Trophoblast cell (in vitro differentiated cells and primary cell): Measurements from ENCODE around the gene SCYGR2.

ENCODE experiments used
- DNase-seq, 2 donors: peaks; one replicate each; pipeline ENCODE4 v3.0.0-alpha.2; 2016
- H2AFZ ChIP-seq: 2 replicates; pipeline ENCODE4 v1.6.1; 2013; ENCODE audit warnings: low read length, moderate library complexity, mild to moderate bottlenecking; ENCODE audit not compliant: insufficient read depth, poor library complexity
- H2AK5ac ChIP-seq: 2 replicates; pipeline ENCODE4 v1.6.1; 2013; ENCODE audit warnings: mild to moderate bottlenecking, low read length
- H2BK120ac ChIP-seq: 2 replicates; pipeline ENCODE4 v1.6.1; 2013; ENCODE audit warnings: low read length, mild to moderate bottlenecking, moderate library complexity; ENCODE audit not compliant: insufficient read depth, poor library complexity
- H2BK12ac ChIP-seq: 2 replicates; pipeline ENCODE4 v1.6.1; 2013; ENCODE audit warnings: mild to moderate bottlenecking, low read length, moderate library complexity
- H2BK5ac ChIP-seq: 2 replicates; pipeline ENCODE4 v1.6.1; 2013; ENCODE audit warnings: low read length, low read depth, moderate library complexity, mild to moderate bottlenecking; ENCODE audit not compliant: poor library complexity
- H3K14ac ChIP-seq: 2 replicates; pipeline ENCODE4 v1.6.1; 2013; ENCODE audit warnings: mild to moderate bottlenecking, low read length
- H3K18ac ChIP-seq: 2 replicates; pipeline ENCODE4 v1.6.1; 2013; ENCODE audit warnings: mild to moderate bottlenecking, low read length
- H3K23ac ChIP-seq: 2 replicates; pipeline ENCODE4 v1.6.1; 2013; ENCODE audit warnings: low read length
- H3K27ac ChIP-seq: 2 replicates; pipeline ENCODE4 v1.5.1; 2013; ENCODE audit warnings: low read depth, mild to moderate bottlenecking, inconsistent platforms, low read length, moderate library complexity
- H3K27me3 ChIP-seq: 2 replicates; pipeline ENCODE4 v1.6.1; 2013; ENCODE audit warnings: inconsistent platforms, mild to moderate bottlenecking, low read length, moderate library complexity; ENCODE audit not compliant: insufficient read depth
- H3K36me3 ChIP-seq, 2 experiments: 1 replicate in 1 of 2; 2 replicates in 1 of 2; pipeline ENCODE4 v1.6.1; 2013; ENCODE audit warnings: low read length in 2 of 2, mild to moderate bottlenecking in 2 of 2, moderate library complexity in 1 of 2; ENCODE audit not compliant: insufficient read depth in 2 of 2, control insufficient read depth in 1 of 2
- H3K4ac ChIP-seq: 2 replicates; pipeline ENCODE4 v1.6.1; 2013; ENCODE audit warnings: low read depth, mild to moderate bottlenecking, low read length, moderate library complexity
- H3K4me1 ChIP-seq, 2 experiments: 1 replicate in 1 of 2; 2 replicates in 1 of 2; pipeline ENCODE4 v1.6.1; 2013; ENCODE audit warnings: low read length in 2 of 2, mild to moderate bottlenecking in 2 of 2, moderate library complexity in 1 of 2; ENCODE audit not compliant: insufficient read depth in 2 of 2, control insufficient read depth in 1 of 2
- H3K4me2 ChIP-seq: 2 replicates; pipeline ENCODE4 v1.6.1; 2013; ENCODE audit warnings: inconsistent platforms, mild to moderate bottlenecking, low read length, moderate library complexity
- H3K4me3 ChIP-seq: 2 replicates; pipeline ENCODE4 v1.5.1; 2013; ENCODE audit warnings: mild to moderate bottlenecking, low read depth, low read length, inconsistent platforms
- H3K79me1 ChIP-seq: one replicate; pipeline ENCODE4 v1.6.1; 2013; ENCODE audit warnings: low read length
- H3K79me2 ChIP-seq: 2 replicates; pipeline ENCODE4 v1.6.1; 2013; ENCODE audit warnings: low read length, mild to moderate bottlenecking; ENCODE audit not compliant: control insufficient read depth, insufficient read depth, poor library complexity
- H3K9ac ChIP-seq: 2 replicates; pipeline ENCODE4 v1.6.1; 2013; ENCODE audit warnings: mild to moderate bottlenecking, low read length
- H3K9me3 ChIP-seq: 2 replicates; pipeline ENCODE4 v1.6.1; 2013; ENCODE audit warnings: low read depth, mild to moderate bottlenecking, control low read depth, inconsistent platforms, low read length; ENCODE audit not compliant: insufficient read depth
- H4K12ac ChIP-seq: 2 replicates; pipeline ENCODE4 v1.6.1; 2013; ENCODE audit warnings: low read depth, mild to moderate bottlenecking, low read length, moderate library complexity
- H4K8ac ChIP-seq: 2 replicates; pipeline ENCODE4 v1.6.1; 2013; ENCODE audit warnings: low read depth, mild to moderate bottlenecking, low read length, moderate library complexity
- H4K91ac ChIP-seq: one replicate; pipeline ENCODE4 v1.6.1; 2013; ENCODE audit warnings: low read depth, mild to moderate bottlenecking, low read length, moderate library complexity
- WGBS: extraction: QIAGEN DNeasy Blood & Tissue Kit; methylation state at CpG from one replicate; pipeline ENCODE4 v1.1.7; 2013; ENCODE audit warnings: missing lambda C conversion rate; ENCODE audit not compliant: insufficient read length, insufficient coverage; ENCODE audit errors: extremely low coverage; 5-methylcytosine and 5-hydroxymethylcytosine counted together

Gene SCYGR2

GRCh38 chr2:227582369-227582768 lies 16.3 kb upstream of the SCYGR2 start:
- Histone ChIP-seq H2BK120ac (no peak overlapping the region), H4K12ac (no peak overlapping the region), H3K9ac (no peak overlapping the region), H3K14ac (no peak overlapping the region), H2AK5ac (no peak overlapping the region), H3K27ac (no peak overlapping the region), H3K23ac (no peak overlapping the region), H3K36me3 (no peaks in the 10 kb centered on the region), H3K4ac (no peak overlapping the region), H3K18ac (no peak overlapping the region), H2BK5ac (no peak overlapping the region), H3K4me2 (no peak overlapping the region), H4K8ac (no peak overlapping the region), H3K4me3 (no peak overlapping the region), H3K4me1 (no peaks in the 10 kb centered on the region), H2BK12ac (no peak overlapping the region), H4K91ac (no peak overlapping the region), H3K9me3 (no peaks in the 10 kb centered on the region), H3K27me3 (no peaks in the 10 kb centered on the region), H2AFZ (no peak overlapping the region), H3K79me1 (no peaks in the 10 kb centered on the region), H3K79me2 (no peaks in the 10 kb centered on the region)
- DNase-seq = peak in 1 of 2 donors; percentile 4

GRCh38 chr2:227592694-227593387 lies 5.9 kb upstream of the SCYGR2 start:
- Histone ChIP-seq H3K4me1 (no peaks in the 10 kb centered on the region), H3K4me3 (no peak overlapping the region), H2AFZ (no peak overlapping the region), H3K27ac (no peak overlapping the region), H2AK5ac (no peak overlapping the region), H3K9ac (no peak overlapping the region), H3K4ac (no peak overlapping the region), H3K9me3 (no peaks in the 10 kb centered on the region), H4K91ac (no peak overlapping the region), H3K36me3 (no peaks in the 10 kb centered on the region), H3K79me2 (no peaks in the 10 kb centered on the region), H4K8ac (no peak overlapping the region), H2BK12ac (no peak overlapping the region), H2BK120ac (no peak overlapping the region), H3K23ac (no peak overlapping the region), H3K27me3 (no peaks in the 10 kb centered on the region), H3K4me2 (no peak overlapping the region), H2BK5ac (no peak overlapping the region), H3K79me1 (no peaks in the 10 kb centered on the region), H3K14ac (no peak overlapping the region), H4K12ac (no peak overlapping the region), H3K18ac (no peak overlapping the region)
- WGBS = no CpG with 5 or more reads among the region's 1 CpG
- DNase-seq = no peak

- H4K91ac ChIP-seq = no peak overlapping the region
- no peak overlapping the region for H2AK5ac ChIP-seq
- no peak overlapping the region for H2BK120ac ChIP-seq
- H4K8ac ChIP-seq = no peak overlapping the region
- H3K23ac ChIP-seq = no peak overlapping the region
- WGBS = no CpG with 5 or more reads among the region's 4 CpGs
- no peaks in the 10 kb centered on the region for H3K9me3 ChIP-seq
- DNase-seq = no peak
- no peaks in the 10 kb centered on the region for H3K79me2 ChIP-seq
- H2BK5ac ChIP-seq = no peak overlapping the region
- no peak overlapping the region for H3K27ac ChIP-seq
- no peak overlapping the region for H3K14ac ChIP-seq
- no peak overlapping the region for H3K4me2 ChIP-seq
- H3K4me1 ChIP-seq = no peaks in the 10 kb centered on the region
- no peaks in the 10 kb centered on the region for H3K36me3 ChIP-seq
- no peak overlapping the region for H3K4me3 ChIP-seq
- no peak overlapping the region for H3K9ac ChIP-seq
- no peak overlapping the region for H3K4ac ChIP-seq
- no peak overlapping the region for H2AFZ ChIP-seq
- no peaks in the 10 kb centered on the region for H3K79me1 ChIP-seq
- no peak overlapping the region for H4K12ac ChIP-seq
- no peaks in the 10 kb centered on the region for H3K27me3 ChIP-seq
- H3K18ac ChIP-seq = no peak overlapping the region
- no peak overlapping the region for H2BK12ac ChIP-seq
Measured at GRCh38 chr2:227595797-227596196, 2.9 kb upstream of the SCYGR2 start.

- Histone ChIP-seq H3K27me3 (no peaks in the 10 kb centered on the region), H3K79me1 (no peaks in the 10 kb centered on the region), H2BK120ac (no peak overlapping the region), H3K4ac (no peak overlapping the region), H3K27ac (no peak overlapping the region), H3K36me3 (no peaks in the 10 kb centered on the region), H3K79me2 (no peaks in the 10 kb centered on the region), H4K8ac (no peak overlapping the region), H4K91ac (no peak overlapping the region), H2AK5ac (no peak overlapping the region), H3K18ac (no peak overlapping the region), H3K4me3 (no peak overlapping the region), H3K23ac (no peak overlapping the region), H3K9ac (no peak overlapping the region), H2AFZ (no peak overlapping the region), H3K4me2 (no peak overlapping the region), H2BK5ac (no peak overlapping the region), H4K12ac (no peak overlapping the region), H3K9me3 (no peaks in the 10 kb centered on the region), H3K14ac (no peak overlapping the region), H3K4me1 (no peaks in the 10 kb centered on the region), H2BK12ac (no peak overlapping the region)
- DNase-seq = no peak
Measured at GRCh38 chr2:227597036-227597435, 1.7 kb upstream of the SCYGR2 start.
